NB4 (cell line): Measurements from ENCODE around the gene CEBPZOS.
A peak's percentile ranks its signal among the peaks of the same experiment; 100 is the strongest.

Experiments used
- MAX ChIP-seq: IDR thresholded peaks from 2 replicates; pipeline ENCODE4 v1.6.1; 2011; ENCODE audit warnings: low read depth, low read length
- MYC ChIP-seq: IDR thresholded peaks from 2 replicates; pipeline ENCODE4 v1.6.1; 2011; ENCODE audit warnings: low read depth, low read length
- POLR2A ChIP-seq: IDR thresholded peaks from 2 replicates; pipeline ENCODE4 v1.6.1; 2011; ENCODE audit warnings: mild to moderate bottlenecking; ENCODE audit not compliant: insufficient read length; ENCODE audit errors: extremely low read depth
- TF ChIP-seq, protein P1 (sequence below): IDR thresholded peaks from one replicate; pipeline ENCODE4 v1.5.1; 2012; ENCODE audit warnings: low read depth, low read length

GRCh38 chr2:37168217-37168981 is 27.9 kb upstream of the CEBPZOS start:
- TF ChIP-seq, protein P1, sequence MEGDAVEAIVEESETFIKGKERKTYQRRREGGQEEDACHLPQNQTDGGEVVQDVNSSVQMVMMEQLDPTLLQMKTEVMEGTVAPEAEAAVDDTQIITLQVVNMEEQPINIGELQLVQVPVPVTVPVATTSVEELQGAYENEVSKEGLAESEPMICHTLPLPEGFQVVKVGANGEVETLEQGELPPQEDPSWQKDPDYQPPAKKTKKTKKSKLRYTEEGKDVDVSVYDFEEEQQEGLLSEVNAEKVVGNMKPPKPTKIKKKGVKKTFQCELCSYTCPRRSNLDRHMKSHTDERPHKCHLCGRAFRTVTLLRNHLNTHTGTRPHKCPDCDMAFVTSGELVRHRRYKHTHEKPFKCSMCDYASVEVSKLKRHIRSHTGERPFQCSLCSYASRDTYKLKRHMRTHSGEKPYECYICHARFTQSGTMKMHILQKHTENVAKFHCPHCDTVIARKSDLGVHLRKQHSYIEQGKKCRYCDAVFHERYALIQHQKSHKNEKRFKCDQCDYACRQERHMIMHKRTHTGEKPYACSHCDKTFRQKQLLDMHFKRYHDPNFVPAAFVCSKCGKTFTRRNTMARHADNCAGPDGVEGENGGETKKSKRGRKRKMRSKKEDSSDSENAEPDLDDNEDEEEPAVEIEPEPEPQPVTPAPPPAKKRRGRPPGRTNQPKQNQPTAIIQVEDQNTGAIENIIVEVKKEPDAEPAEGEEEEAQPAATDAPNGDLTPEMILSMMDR: peak; percentile 71
- no peak for TF ChIP-seq POLR2A
- TF ChIP-seq MAX: no peak
- no peak for TF ChIP-seq MYC
